ENCODE results near the gene ZNF205.
A peak's percentile ranks its signal among the peaks of the same experiment; 100 is the strongest.
"Not testable (repeated sequence)": the region's sequence is repeated elsewhere in the genome, so short reads cannot be mapped to it uniquely, and the experiment has no call there.

ZNF205 gene

DNA sequence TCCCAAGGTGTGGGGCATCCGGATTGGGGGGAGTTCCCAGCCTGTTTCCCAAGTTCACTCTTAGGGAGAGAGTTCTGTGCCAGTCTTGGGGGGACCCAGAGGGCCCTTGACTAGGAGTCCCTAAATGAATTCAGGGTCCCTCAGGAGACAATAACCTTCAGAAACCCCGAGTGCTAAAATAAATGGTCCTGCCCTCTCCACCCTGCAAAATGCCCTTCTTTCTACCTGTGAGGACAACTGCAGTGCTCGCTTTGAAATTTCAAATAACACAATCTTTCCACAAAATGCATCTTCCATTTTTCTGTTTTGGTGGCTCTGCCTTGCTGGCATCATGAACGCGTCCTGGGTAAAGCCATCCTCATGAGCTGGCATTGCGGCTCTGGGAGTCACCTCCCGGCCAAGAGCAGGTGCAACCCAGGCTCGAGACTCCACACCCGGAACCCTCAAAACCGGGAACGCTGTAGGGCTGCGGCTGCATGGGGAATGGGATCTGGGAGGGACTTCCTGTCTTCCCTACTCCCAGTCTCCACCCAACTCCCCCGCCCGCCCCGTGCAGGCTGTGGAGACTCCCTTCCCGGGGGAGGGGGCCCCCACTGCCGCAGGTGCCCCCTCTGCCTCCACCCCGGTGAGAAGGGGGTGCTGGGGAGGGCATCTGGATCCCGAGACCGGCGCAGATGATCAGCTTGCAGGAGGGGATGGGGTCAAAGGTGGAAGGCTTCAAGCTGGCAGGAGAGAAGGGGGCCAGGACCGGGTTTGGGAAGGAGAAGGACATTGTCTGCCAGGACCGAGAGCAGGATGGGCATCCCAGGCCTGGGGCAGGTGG is at the start of gene ZNF205:
ZNF205 (plus strand) TSS at position 529 of the 823 bp plus-strand sequence. CDS start 845 bp downstream, outside the sequence.
- no peak for DNase-seq

DNA sequence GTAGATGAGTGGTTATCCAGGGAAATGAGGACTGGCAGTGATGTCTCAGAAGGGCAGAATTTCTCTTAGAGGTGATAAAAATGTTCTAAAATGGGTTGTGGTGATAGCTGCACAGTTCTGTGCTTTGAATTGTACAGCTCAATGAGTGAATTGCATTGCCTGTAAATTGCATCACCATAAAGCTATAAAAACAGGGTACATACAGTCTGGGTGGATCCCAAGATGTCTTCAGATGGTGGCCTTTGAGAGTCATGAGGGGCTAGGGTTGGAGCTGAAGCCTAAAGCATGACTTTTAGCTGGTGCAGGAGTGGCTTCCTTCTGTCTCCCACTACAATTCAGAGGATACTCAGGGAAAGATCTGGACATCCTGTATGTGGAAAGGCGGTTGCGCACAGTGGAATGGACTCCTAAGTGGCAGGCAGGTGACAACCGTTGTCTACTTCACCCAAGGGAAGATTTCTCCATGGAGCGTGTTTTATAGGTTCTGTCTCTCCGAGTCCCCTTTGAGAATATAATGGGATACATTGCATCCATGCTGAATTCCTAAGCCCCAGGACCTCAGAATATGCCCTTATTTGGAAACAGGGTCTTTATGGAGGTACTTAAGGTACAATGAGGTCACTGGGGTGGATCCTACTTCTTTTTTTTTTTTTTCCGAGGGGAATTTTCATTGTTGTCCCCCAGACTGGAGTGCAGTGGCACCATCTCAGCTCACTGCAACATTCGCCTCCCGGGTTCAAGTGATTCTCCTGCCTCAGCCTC is 48.6 kb upstream of the ZNF205 start:
- DNase-seq = no peak

DNA sequence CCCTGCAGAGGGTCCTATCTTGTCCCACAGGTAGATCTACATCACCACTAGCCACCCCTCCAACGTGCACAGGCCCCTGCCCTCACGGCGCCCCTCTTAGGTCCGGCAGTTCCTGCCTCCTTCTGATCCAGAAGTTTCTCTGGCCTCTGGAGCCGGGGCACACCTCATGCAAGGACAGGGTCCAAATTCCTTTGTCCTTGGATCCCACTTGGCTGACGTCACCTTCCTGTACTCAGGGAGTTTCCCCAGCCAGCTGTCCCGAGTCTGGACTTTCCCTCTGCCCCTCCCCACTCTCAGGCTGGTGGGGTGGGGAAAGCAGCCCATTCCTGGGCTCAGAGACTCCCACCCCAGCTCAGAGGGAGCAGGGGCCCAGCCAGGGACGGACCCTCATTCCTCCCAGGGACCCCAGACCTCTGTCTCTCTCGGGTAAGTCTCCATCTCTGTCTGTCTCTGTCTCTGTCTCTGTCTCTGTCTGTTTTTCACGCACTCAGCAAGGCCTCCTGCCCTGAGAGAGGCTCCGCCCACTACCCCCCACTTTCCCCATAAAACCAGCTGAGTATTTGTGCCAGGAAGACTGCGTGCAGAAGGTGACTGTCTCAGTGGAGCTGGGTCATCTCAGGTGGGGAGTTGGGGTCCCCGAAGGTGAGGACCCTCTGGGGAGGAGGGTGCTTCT is 47.2 kb upstream of the ZNF205 start, which contains the start of gene IL32:
IL32 (plus strand) TSS at position 572 of the 673 bp plus-strand sequence. CDS start 172 bp downstream, outside the sequence.
- DNase-seq = peak; percentile 63

DNA sequence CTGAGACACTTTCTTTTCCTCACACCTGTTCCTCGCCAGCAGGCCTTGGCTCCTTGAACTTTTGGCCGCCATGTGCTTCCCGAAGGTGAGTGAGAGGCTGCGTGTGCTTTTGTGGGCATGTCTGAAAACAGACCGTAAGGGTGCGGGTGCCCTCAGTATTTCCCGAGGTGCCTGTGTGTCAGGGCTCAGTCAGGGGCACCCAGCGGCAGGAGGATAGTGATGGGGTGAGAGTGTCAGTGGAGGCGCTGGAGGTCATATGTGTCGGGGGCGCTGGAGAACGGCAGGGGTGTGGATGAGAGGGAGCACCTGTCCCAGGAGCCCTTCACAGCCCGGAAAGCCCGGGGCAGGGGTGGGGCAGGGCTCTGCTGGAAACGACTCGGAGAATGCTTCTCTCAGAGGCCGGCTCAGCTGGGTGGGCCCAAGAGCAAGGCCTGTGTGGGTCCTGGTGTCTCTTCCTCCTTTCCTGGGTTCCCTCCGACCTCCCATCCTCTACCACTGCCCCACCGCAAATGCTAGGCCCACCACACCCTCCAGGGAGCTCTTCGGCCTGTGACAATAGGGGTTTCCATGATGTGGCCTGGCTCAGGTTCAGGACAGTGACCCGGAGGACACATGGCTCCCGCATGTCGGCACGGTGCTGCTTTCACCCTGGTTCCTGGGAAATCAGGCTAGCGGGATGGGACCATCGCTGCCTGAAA is 46.5 kb upstream of the ZNF205 start:
- DNase-seq = peak; percentile 33

DNA sequence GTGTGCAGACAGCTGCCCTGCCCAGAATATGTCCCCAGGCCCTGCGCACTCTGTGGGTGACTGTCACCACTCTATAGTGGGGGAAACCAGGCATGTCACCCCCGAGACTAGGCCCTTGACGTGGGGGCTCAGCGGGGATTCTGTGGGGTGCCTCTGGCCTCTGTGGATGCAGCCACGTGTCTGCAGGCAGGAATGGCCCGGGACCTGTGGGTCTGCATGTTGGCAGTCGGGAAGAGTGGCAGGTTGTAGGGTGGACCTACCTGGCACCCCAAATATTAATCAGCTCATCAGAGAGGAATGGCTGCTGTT is 46.0 kb upstream of the ZNF205 start:
- no peak for DNase-seq

DNA sequence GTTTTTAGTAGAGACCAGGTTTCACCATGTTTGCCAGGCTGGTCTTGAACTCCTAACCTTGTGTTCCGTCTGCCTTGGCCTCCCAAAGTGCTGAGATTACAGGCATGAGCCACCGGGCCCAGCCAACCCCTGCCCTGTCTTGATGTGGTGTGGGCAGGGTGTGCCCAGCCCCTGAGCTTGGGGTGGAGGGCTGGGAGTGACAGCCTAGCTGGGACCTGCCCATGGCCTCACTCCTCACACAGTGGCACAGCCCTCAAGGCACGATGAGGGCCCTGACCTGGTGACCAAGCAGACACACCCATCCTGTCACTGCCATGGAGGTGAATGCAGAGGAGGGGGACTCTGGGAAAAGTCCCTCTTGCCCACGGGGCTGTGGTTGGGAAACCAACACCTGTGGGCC is 43.9 kb upstream of the ZNF205 start:
- no peak for DNase-seq

DNA sequence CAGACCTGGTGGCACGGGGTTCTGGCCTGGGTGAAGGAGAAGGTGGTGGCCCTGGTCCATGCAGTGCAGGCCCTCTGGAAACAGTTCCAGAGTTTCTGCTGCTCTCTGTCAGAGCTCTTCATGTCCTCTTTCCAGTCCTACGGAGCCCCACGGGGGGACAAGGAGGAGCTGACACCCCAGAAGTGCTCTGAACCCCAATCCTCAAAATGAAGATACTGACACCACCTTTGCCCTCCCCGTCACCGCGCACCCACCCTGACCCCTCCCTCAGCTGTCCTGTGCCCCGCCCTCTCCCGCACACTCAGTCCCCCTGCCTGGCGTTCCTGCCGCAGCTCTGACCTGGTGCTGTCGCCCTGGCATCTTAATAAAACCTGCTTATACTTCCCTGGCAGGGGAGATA is 43.2 kb upstream of the ZNF205 start:
- DNase-seq = not testable (repeated sequence)

DNA sequence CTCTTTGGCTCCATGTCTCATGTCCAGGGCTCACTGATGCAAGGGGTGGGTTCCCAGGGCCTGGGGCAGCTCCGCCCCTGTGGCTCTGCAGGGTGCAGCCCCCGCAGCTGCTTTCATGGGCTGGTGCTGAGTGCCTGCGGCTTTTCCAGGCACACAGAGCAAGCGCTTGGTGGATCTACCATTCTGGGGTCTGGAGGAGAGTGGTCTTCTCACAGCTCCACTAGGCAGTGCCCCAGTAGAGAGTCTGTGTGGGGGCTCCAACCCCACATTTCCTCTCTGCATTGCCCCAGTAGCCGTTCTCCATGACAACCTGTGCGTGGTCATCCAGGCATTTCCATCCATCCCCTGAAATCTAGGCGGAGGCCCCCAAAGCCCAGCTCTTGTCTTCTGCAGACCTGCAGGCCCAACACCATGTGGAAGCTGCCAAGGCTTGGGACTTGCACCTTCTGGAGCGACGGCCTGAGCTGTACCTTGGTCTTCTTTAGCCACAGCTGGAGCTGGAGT is 41.7 kb upstream of the ZNF205 start:
- DNase-seq = no peak

DNA sequence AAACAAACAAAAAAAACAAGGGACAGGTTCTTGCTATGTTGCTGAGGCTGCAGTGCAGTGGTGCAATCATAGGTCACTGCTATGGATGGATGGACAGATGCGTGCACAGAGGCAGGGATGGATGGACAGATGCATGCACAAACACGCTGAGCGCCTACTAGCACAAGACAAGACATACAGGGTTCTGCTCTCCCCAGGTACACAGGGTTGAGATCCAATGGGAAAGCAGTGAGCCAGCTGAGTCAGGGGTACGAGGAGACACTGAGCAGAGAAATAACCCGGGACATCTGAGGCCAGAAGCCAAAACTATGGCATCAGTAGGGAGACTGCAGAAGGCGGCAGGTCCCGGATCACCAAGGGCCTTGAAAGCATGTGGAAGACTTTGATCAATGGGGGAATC is 40.7 kb upstream of the ZNF205 start:
- DNase-seq = no peak

DNA sequence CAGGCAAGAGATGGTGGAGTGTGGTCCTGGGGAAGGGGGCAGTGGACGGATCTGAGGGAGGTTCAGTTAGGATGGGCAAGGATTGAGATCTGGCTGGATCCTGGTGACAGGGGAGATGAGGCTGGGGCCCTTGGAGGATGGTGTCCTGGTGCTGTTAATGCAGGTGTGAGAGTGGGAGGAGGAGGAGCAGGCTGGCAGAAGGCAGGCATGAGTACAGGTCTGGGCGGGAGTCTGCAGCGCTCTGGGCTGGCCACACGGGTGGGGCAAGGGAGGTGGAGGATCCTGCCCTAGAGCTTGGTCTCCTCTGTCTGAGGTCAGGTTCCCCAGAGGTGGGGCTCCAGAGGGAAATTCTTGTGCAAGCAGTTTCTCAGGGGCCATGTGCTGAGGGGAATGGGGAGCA is 40.2 kb upstream of the ZNF205 start:
- not testable (repeated sequence) for DNase-seq

DNA sequence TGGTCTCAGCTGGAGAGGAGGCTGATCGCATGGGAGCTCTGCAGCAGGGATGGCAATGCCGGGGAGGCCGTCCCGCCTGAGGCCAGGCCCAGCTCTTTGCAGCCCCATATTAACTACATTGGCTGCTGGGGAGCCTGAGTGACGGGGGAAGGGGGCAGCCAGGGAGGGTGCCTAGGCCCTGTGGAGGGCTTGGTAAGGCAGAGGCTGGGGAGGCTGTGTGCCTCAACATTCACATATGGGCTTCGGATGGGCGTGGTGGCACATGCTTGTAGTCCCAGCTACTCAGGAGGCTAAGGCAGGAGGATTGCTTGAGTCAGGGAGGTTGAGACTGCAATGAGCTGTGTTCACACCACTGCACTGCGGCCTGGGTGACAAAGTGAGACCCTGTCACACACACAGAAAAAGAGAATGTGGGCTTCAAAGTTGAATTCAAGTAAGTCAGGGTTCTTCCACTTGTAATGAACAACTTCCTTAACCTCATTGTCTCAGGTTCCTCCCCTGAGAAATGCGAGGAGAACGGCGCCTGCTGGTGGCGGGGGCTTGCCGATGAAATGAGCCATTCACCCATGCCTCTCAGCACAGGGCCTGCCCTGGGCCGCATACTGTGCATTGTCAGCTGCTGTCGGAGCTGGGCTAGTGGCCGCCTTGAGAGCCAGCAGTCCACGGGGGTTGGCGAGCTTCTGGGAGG is 39.7 kb upstream of the ZNF205 start:
- DNase-seq = not testable (repeated sequence)

DNA sequence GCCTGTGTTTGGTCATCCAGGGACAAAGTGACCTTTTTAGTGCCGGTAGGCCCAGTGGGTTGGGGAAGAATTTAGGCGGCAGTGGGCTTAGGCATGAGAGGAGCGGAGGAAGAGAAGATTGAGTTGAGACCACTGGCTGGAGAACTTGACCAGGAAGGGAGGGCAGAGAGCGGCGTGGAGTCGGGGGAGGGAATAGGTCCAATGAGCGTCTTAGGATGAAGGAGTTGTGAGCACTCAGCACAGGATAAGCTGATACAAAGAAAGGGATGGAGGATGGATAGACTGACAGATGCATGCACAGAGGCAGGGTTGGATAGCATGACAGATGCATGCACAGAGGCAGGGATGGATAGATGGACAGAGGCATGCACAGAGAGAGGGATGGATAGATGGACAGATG is 38.9 kb upstream of the ZNF205 start:
- no peak for DNase-seq

DNA sequence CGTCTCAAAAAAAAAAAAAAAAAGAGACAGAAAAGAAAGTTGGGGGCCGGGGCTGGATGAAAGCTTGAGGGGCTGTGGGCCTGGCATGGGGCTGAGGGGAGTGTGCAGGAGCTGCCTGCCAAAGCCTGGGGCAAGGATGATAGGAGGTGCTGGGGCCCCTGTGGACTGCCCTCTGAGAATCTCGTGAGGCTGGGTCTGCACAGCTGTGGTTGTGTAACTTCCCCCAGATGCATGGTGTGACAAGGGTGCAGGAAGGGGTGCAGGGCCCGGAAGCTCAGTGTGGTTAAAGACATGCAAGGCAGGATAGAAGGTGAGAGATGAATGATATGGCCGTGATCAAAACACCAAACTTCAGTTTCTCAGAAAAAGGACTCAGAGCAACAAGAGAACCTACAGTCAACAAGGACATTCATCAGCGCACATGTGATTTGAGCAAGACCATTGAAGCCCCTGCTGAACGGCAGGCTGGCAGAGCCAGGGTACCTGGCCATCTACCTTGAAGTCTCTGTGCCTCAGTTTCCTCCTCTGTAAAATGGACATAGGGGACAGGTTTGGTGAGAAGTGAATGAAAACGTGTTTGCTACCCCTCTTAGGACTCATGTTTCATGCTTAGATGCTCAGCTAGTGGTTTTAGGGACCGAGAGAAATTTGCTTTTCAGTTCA is 37.4 kb upstream of the ZNF205 start:
- peak; percentile 53 for DNase-seq

DNA sequence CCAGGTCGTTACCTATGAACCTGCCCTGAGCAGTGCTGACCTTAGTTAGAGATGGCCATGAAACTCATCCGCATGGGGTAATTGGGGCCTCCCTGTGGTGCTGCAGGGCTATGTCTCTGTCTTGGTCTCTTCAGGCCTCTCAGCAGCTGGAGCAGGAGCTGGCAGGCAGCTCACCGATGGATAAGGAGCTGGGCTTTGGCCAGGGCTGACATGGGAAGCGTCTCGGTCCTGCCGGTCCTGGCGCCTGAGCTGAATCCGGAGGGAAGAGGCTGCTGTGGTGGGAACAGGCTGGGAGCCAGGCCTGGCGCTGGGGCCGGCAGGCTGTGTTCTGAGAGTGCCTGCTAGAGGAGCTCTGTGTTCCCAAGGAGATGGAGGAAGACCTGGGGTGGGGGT is 36.9 kb upstream of the ZNF205 start:
- DNase-seq = no peak

DNA sequence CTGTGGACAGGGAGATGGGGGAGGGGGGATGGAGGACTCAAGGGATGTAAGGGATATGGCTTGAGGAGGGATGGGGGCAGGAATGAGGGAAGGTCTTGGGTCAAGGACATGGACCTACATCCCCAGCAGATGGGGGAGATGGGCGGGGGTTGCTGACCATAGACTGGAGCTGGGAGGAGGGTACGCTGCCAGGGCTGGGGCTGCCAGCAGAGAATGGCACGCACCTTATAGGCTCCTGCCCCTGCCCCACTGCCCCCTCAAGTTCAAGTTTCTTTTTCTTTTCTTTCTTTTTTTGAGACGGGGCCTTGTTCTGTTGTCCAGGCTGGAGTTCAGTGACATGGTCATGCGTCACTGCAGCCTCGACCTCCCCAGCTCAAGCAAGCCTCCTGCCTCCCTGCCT is 36.4 kb upstream of the ZNF205 start:
- not testable (repeated sequence) for DNase-seq

DNA sequence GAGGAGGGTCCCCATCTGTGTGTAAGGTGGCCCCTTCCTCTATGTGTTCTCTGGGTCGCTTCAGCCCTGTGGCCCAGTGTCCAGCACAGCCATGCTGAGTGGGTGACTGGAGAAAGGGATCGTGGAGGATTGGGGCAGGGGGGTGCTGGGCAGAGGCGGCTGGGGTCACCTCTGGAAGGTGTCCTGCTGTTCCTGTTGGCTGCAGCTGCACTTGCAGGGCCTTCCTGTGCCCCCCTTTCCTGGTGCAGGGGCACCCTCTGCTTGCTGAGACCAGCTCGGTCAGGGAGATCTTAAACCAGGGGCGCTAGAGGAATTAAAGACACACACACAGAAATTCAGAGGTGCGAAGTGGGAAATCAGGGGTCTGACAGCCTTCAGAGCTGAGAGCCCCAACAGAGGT is 35.8 kb upstream of the ZNF205 start:
- DNase-seq = no peak

DNA sequence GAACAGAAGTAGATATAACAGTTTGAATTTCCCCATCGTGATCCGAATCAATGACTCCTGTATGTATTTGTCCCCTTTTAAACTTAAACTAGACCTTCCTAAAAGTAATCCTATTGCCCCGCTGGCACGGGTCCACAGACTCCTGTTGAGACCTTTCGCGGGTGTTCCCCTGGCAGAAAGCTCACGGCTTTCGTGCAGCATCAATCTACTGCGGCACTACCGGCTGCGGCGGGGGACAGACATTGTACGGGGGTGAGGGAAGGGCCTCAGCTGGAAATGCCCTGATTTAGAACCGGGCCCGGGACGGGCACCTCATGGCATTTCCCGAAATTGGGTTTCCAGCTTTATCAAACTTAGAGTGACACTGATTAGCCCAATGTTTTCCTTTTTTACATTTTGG is 32.4 kb upstream of the ZNF205 start:
- DNase-seq = no peak

DNA sequence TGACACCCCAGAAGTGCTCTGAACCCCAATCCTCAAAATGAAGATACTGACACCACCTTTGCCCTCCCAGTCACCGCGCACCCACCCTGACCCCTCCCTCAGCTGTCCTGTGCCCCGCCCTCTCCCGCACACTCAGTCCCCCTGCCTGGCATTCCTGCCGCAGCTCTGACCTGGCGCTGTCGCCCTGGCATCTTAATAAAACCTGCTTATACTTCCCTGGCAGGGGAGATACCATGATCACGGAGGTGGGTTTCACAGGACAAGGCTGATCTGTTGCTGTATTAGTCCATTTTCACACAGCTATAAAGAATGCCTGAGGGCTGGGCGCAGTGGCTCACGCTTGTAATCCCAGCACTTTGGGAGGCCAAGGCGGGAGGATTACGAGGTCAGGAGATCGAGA is 30.4 kb upstream of the ZNF205 start:
- DNase-seq = not testable (repeated sequence)

DNA sequence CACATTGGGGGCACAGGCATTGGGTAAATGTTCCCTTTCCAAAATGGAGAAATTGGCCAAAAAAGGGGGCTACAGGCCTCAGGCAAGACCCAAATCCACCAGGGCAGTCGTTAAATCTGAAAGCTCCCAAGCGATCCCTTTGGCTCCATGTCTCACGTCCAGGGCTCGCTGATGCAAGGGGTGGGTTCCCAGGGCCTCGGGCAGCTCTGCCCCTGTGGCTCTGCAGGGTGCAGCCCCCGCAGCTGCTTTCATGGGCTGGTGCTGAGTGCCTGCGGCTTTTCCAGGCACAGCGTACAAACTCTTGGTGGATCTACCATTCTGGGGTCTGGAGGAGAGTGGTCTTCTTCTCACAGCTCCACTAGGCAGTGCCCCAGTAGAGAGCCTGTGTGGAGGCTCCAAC is 29.0 kb upstream of the ZNF205 start:
- not testable (repeated sequence) for DNase-seq

DNA sequence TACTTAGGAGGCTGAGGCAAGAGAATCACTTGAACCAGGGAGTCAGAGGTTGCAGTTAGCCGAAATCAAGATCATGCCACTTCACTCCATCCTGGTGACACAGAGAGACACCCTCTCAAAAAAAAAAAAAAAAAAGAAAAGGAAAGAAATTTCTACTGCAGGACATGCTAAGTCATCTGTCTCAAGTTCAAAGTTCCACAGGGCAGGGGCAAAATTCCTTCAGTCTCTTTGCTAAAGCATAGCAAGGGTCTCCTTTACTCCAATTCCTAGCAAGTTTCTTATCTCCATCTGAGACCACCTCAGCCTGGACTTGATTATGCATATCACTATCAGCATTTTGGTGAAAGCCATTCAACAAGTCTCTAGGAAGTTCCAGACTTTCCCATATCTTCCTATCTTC is 27.9 kb upstream of the ZNF205 start:
- DNase-seq = no peak

DNA sequence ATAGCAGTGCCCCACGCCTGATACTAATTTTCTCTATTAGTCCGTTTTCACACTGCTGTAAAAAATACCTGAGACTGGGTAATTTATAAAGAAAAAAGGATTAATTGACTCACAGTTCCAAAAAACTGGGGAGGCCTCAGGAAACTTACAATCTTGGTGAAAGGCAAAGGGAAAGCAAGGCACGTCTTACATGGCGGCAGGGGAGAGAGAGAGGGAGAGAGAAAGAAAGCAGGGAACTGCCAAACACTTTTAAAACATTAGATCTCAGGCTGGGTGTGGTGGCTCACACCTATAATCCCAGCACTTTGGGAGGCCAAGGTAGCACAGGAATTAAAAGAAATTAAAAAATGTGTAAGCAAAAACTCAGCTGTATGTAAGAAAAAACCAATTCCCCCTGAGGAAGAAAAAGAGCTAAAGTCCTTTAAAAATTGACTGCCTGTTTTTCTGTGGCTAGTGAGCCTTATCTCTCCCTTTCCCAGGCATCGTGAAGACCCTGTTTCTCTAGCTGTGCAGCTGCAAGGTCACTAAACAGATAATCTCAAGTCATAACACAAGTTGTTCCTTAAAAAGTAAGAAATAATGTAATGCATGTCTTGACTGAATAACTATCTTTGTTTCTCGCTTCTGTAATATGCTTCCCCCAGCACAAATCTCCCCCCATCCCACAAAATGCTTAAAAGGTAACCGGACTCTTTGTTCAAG is 27.3 kb upstream of the ZNF205 start:
- no peak for DNase-seq
